HepG2 (cell line): ENCODE data around the gene OTUD6A. TPM values are rescaled to one million over a fixed set of nuclear protein-coding genes. Genes with fewer than 3 reads are reported as not detected.

Experiments used
- ATAC-seq: fragments of 200-7000 bp; cut with Tn5 transposase; 3 replicates; pipeline ENCODE4 v1.9.1; 2020; ENCODE audit warnings: mild to moderate bottlenecking, moderate library complexity
- BruUV-seq: library from RNA; stranded (reverse); fragments of 400-500 nt; replicated peaks from 2 replicates; lab custom pipeline; 2021; lab: Mats Ljungman, UMichigan
- CTCF ChIA-PET: fragments of 300-600 bp; formaldehyde crosslinking; extraction: SDS; loops from one replicate; lab custom pipeline; 2021; ENCODE audit warnings: low total read pairs, inconsistent platforms, low intra/inter-chr PET ratio; lab: Yijun Ruan, JAX
- POLR2A ChIA-PET: fragments of 350-600 bp; sonication (Branson Sonifier 250); formaldehyde crosslinking; loops from one replicate; lab custom pipeline; 2020; ENCODE audit warnings: antibody characterized with exemption, inconsistent platforms; lab: Yijun Ruan, JAX
- DNase-seq: peaks from one replicate; pipeline ENCODE4 v3.0.0-alpha.2; 2015; ENCODE audit warnings: low spot score
- FAIRE-seq: peaks from 3 replicates; lab custom pipeline; 2011; peaks lifted over from hg19 to GRCh38; lab: Jason Lieb, UNC
- H2AFZ ChIP-seq: one replicate; pipeline ENCODE4 v1.6.1; 2011; ENCODE audit warnings: low read length, inconsistent platforms
- H3K27ac ChIP-seq: fragments of 300-600 bp; 3 replicates; pipeline ENCODE4 v1.8.0; 2011; ENCODE audit warnings: mixed run types, mild to moderate bottlenecking, mixed read lengths, low read length, inconsistent platforms; ENCODE audit not compliant: insufficient read depth; ENCODE audit errors: extremely low read length
- H3K27me3 ChIP-seq, 2 experiments: fragments of 200-600 bp in 1 of 2; 2 replicates in 1 of 2; 3 replicates in 1 of 2; pipeline versions ENCODE4 v1.6.0 to v1.8.0; 2011; ENCODE audit warnings: low read length in 2 of 2, mild to moderate bottlenecking in 2 of 2, moderate library complexity in 2 of 2, inconsistent platforms in 1 of 2; ENCODE audit not compliant: insufficient read depth in 2 of 2, control insufficient read depth in 1 of 2
- H3K36me3 ChIP-seq, 2 experiments: fragments of 200-600 bp in 1 of 2; replicated peaks in 1 of 2; 2 replicates in 1 of 2; 3 replicates in 1 of 2; pipeline versions ENCODE4 v1.5.1 to v1.8.0; 2011; ENCODE audit warnings: low read length in 2 of 2, inconsistent platforms in 1 of 2; ENCODE audit not compliant: insufficient read depth in 2 of 2, control insufficient read depth in 1 of 2
- H3K4me1 ChIP-seq: 2 replicates; pipeline ENCODE4 v1.5.1; 2012; ENCODE audit warnings: low read length, inconsistent platforms; ENCODE audit not compliant: insufficient read depth
- H3K4me2 ChIP-seq: 2 replicates; pipeline ENCODE4 v1.6.0; 2011; ENCODE audit warnings: low read depth, low read length, inconsistent platforms
- H3K4me3 ChIP-seq, 3 experiments: fragments of 200-600 bp in 1 of 3; sonication (generic), shearing (Covaris generic) in 1 of 3; replicated peaks in 1 of 3; 2 replicates each; pipeline ENCODE4 v1.5.1; 2011 to 2016; ENCODE audit warnings: low read length in 3 of 3, inconsistent platforms in 2 of 3, low read depth in 2 of 3, mild to moderate bottlenecking in 2 of 3, control low read depth in 1 of 3, mixed read lengths in 1 of 3; ENCODE audit not compliant: insufficient read depth in 1 of 3
- H3K79me2 ChIP-seq: one replicate; pipeline ENCODE4 v1.6.1; 2011; ENCODE audit warnings: low read length, inconsistent platforms; ENCODE audit not compliant: insufficient read depth
- H3K9ac ChIP-seq: 2 replicates; pipeline ENCODE4 v1.6.0; 2011; ENCODE audit warnings: mild to moderate bottlenecking, low read depth, low read length, inconsistent platforms; ENCODE audit not compliant: insufficient read depth
- H3K9me3 ChIP-seq: 2 replicates; pipeline ENCODE4 v1.5.1; 2012; ENCODE audit warnings: mild to moderate bottlenecking, low read length
- H4K20me1 ChIP-seq: 2 replicates; pipeline ENCODE4 v1.6.0; 2011; ENCODE audit warnings: inconsistent platforms, mild to moderate bottlenecking, low read length, moderate library complexity; ENCODE audit not compliant: insufficient read depth
- BRCA1 ChIP-seq: sonication (generic); formaldehyde crosslinking; IDR thresholded peaks from 2 replicates; pipeline ENCODE4 v1.4.0; 2020; ENCODE audit warnings: missing genetic modification reagents
- CENPX ChIP-seq: sonication (generic); formaldehyde crosslinking; IDR thresholded peaks from 2 replicates; pipeline ENCODE4 v1.9.0; 2021; ENCODE audit warnings: mild to moderate bottlenecking, missing genetic modification reagents, moderate library complexity
- FOXO4 ChIP-seq: sonication (generic); formaldehyde crosslinking; conservative IDR thresholded peaks from 2 replicates; pipeline ENCODE4 v1.8.1; 2023; ENCODE audit warnings: missing genetic modification reagents
- HNF4G ChIP-seq, 2 experiments: sonication (generic) in 1 of 2; formaldehyde crosslinking in 1 of 2; IDR thresholded peaks; 2 replicates each; pipeline versions ENCODE4 v1.4.0 to v1.6.1; 2011 to 2020; ENCODE audit warnings: borderline replicate concordance in 2 of 2, low read depth in 2 of 2, mild to moderate bottlenecking in 2 of 2, low read length in 1 of 2, missing genetic modification reagents in 1 of 2, moderate library complexity in 1 of 2
- MBNL3 ChIP-seq: fragments of 250-450 bp; sonication (Bioruptor Pico); conservative IDR thresholded peaks from 2 replicates; pipeline ENCODE4 v1.8.0; 2022; ENCODE audit warnings: mild to moderate bottlenecking, inconsistent platforms
- MTA1 ChIP-seq: sonication (generic); formaldehyde crosslinking; IDR thresholded peaks from 2 replicates; pipeline ENCODE4 v1.4.0; 2020; ENCODE audit warnings: missing genetic modification reagents, mild to moderate bottlenecking, borderline replicate concordance
- RFXAP ChIP-seq: sonication (generic); formaldehyde crosslinking; IDR thresholded peaks from 2 replicates; pipeline ENCODE4 v1.4.0; 2020; ENCODE audit warnings: missing genetic modification reagents, borderline replicate concordance
- SATB2 ChIP-seq: sonication (generic); formaldehyde crosslinking; IDR thresholded peaks from 2 replicates; pipeline ENCODE4 v1.5.0; 2020; ENCODE audit warnings: missing genetic modification reagents
- SMAD9 ChIP-seq: sonication (generic); formaldehyde crosslinking; IDR thresholded peaks from 2 replicates; pipeline ENCODE4 v1.5.1; 2020; ENCODE audit warnings: mild to moderate bottlenecking, missing genetic modification reagents
- SP2 ChIP-seq: sonication (generic); formaldehyde crosslinking; IDR thresholded peaks from 2 replicates; pipeline ENCODE4 v1.5.1; 2020; ENCODE audit warnings: mild to moderate bottlenecking, missing genetic modification reagents
- YY1 ChIP-seq: IDR thresholded peaks from 2 replicates; pipeline ENCODE4 v1.6.1; 2011; ENCODE audit warnings: low read length, low read depth, moderate library complexity, mild to moderate bottlenecking; ENCODE audit not compliant: insufficient read depth, insufficient replicate concordance
- ZBTB25 ChIP-seq: IDR thresholded peaks from 2 replicates; pipeline ENCODE4 v1.6.1; 2018; ENCODE audit warnings: missing genetic modification reagents
- ZNF124 ChIP-seq: sonication (generic); formaldehyde crosslinking; IDR thresholded peaks from 2 replicates; pipeline ENCODE4 v1.4.0; 2020; ENCODE audit warnings: missing genetic modification reagents
- ZNF3 ChIP-seq: IDR thresholded peaks from 2 replicates; pipeline ENCODE4 v1.7.0; 2017; ENCODE audit warnings: inconsistent platforms
- ZNF543 ChIP-seq: sonication (generic); formaldehyde crosslinking; IDR thresholded peaks from 2 replicates; pipeline ENCODE4 v1.4.0; 2020; ENCODE audit warnings: mild to moderate bottlenecking, missing genetic modification reagents
- ZZZ3 ChIP-seq: sonication (generic); formaldehyde crosslinking; IDR thresholded peaks from 2 replicates; pipeline ENCODE4 v1.4.0; 2020; ENCODE audit warnings: missing genetic modification reagents, mild to moderate bottlenecking, borderline replicate concordance
- WGBS: methylation state at CpG from one replicate; pipeline ENCODE4 v1.1.6; 2017; ENCODE audit warnings: low lambda C conversion rate; 5-methylcytosine and 5-hydroxymethylcytosine counted together
- in situ Hi-C: cut with HindIII; loops from 2 replicates; pipeline ENCODE4 v1.10.0; 2017; ENCODE audit warnings: low pct_unique_long_range_greater_than_20kb; ENCODE audit not compliant: extremely low pct_ligation_motif_present
- intact Hi-C: fragments of 100-400 bp; cut with micrococcal nuclease; formaldehyde crosslinking; loops from one replicate; pipeline ENCODE4 v1.10.0; 2022; ENCODE audit not compliant: unreplicated experiment
- polyA plus RNA-seq, 8 experiments: library from polyadenylated mRNA; depleted of rRNA in 3 of 8; stranded (reverse) in 7 of 8; unstranded in 1 of 8; fragments of >200 nt; fragmentation: Illumina TruSeq in 4 of 8; extraction: Trizol in 4 of 8; gene quantifications; 2 replicates each; pipeline versions ENCODE4 v1.2.1 to v1.2.3, GENCODE V29; 2011 to 2016; ENCODE audit warnings: low read depth in 4 of 8, missing spikeins in 1 of 8, mixed read lengths in 1 of 8; ENCODE audit not compliant: insufficient read depth in 1 of 8
- total RNA-seq, 5 experiments: library from RNA; depleted of rRNA; stranded (reverse); fragments of >200 nt; fragmentation: Illumina TruSeq; extraction: Trizol; gene quantifications; 2 replicates each; pipeline ENCODE4 v1.2.3, GENCODE V29; 2016; ENCODE audit warnings: low read depth in 1 of 5
- TF ChIP-seq, protein P1 (sequence below): sonication (generic); formaldehyde crosslinking; IDR thresholded peaks from 2 replicates; pipeline ENCODE4 v1.4.0; 2020; ENCODE audit warnings: missing genetic modification reagents
- TF ChIP-seq, protein P2 (sequence below): sonication (generic); formaldehyde crosslinking; IDR thresholded peaks from 2 replicates; pipeline ENCODE4 v1.4.0; 2020; ENCODE audit warnings: missing genetic modification reagents
- TF ChIP-seq, protein P3 (sequence below): fragments of 450-650 bp; IDR thresholded peaks from 2 replicates; pipeline ENCODE4 v1.6.1; 2017

The OTUD6A gene
- total and polyA plus RNA-seq, 2 of the 13 experiments (the other 11 are each of a cell fraction or from before 2014, with no cell fraction given) = not detected

DNA sequence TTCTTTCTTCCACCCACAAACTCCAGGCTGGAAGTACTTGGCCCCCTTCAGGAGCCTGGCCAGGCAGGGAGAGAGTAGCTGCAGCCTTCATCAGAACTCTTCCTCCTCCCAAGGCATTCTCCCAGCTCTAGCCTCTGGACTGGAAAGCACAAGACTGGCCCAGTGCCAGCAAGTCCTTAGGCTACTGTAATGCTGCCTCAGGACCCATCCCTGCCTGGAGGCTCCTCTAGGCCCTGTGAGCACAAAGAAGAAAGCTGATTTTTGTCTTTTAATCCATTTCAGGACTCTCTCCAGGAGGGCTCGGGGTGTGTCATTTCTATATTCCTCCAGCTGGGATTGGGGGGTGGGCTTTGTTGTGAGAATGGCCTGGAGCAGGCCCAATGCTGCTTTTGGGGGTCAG, 23.3 kb upstream of the OTUD6A start:
- Histone ChIP-seq H3K36me3 (no peaks in the 10 kb centered on the region), H3K9ac (no peak overlapping the region), H3K27me3 (no peaks in the 10 kb centered on the region), H3K27ac (no peak overlapping the region), H3K79me2 (no peaks in the 10 kb centered on the region), H3K4me3 (no peak overlapping the region), H3K4me1 (peaks cover 17% of the 10 kb centered on the region), H2AFZ (no peak overlapping the region), H4K20me1 (no peaks in the 10 kb centered on the region), H3K9me3 (no peaks in the 10 kb centered on the region), H3K4me2 (peak overlapping the region; percentile 27; the same call in 1 of the 2 replicates)
- ATAC-seq = no peak; the same call in none of the 3 replicates
- FAIRE-seq = no peak
- POLR2A ChIA-PET = no interaction called here
- CTCF ChIA-PET = no interaction called here
- DNase-seq = no peak
- BruUV-seq = no TSS peak
- TF ChIP-seq ZNF543 (CRISPR knock-in tag) (no peak), RFXAP (no peak), YY1 (no peak), HNF4G (IDR thresholded peaks at IDR 0.05; ENCODE audit: borderline replicate concordance, low read depth, low read length) (no peak), HNF4G (CRISPR knock-in tag; IDR thresholded peaks at IDR 0.05; ENCODE audit: borderline replicate concordance, low read depth) (no peak), MBNL3 (CRISPR knock-in tag) (no peak), ZNF124 (CRISPR knock-in tag) (no peak), SMAD9 (CRISPR knock-in tag) (no peak), SATB2 (CRISPR knock-in tag) (no peak), SP2 (no peak), BRCA1 (CRISPR knock-in tag) (no peak), CENPX (CRISPR knock-in tag) (no peak), FOXO4 (no peak), ZZZ3 (CRISPR knock-in tag) (no peak), ZNF3 (no peak), MTA1 (CRISPR knock-in tag) (no peak), ZBTB25 (CRISPR knock-in tag) (no peak)
- TF ChIP-seq, protein P1, sequence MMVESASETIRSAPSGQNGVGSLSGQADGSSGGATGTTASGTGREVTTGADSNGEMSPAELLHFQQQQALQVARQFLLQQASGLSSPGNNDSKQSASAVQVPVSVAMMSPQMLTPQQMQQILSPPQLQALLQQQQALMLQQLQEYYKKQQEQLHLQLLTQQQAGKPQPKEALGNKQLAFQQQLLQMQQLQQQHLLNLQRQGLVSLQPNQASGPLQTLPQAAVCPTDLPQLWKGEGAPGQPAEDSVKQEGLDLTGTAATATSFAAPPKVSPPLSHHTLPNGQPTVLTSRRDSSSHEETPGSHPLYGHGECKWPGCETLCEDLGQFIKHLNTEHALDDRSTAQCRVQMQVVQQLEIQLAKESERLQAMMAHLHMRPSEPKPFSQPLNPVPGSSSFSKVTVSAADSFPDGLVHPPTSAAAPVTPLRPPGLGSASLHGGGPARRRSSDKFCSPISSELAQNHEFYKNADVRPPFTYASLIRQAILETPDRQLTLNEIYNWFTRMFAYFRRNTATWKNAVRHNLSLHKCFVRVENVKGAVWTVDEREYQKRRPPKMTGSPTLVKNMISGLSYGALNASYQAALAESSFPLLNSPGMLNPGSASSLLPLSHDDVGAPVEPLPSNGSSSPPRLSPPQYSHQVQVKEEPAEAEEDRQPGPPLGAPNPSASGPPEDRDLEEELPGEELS (CRISPR knock-in tag) = no peak
- TF ChIP-seq, protein P2, sequence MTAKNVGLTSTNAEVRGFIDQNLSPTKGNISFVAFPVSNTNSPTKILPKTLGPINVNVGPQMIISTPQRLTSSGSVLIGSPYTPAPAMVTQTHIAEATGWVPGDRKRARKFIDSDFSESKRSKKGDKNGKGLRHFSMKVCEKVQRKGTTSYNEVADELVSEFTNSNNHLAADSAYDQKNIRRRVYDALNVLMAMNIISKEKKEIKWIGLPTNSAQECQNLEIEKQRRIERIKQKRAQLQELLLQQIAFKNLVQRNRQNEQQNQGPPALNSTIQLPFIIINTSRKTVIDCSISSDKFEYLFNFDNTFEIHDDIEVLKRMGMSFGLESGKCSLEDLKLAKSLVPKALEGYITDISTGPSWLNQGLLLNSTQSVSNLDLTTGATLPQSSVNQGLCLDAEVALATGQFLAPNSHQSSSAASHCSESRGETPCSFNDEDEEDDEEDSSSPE (CRISPR knock-in tag) = no peak
- TF ChIP-seq, protein P3, sequence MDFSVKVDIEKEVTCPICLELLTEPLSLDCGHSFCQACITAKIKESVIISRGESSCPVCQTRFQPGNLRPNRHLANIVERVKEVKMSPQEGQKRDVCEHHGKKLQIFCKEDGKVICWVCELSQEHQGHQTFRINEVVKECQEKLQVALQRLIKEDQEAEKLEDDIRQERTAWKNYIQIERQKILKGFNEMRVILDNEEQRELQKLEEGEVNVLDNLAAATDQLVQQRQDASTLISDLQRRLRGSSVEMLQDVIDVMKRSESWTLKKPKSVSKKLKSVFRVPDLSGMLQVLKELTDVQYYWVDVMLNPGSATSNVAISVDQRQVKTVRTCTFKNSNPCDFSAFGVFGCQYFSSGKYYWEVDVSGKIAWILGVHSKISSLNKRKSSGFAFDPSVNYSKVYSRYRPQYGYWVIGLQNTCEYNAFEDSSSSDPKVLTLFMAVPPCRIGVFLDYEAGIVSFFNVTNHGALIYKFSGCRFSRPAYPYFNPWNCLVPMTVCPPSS = no peak
- intact Hi-C loops (no loop called here), in situ Hi-C loops (loop anchor here (10.0 kb wide), 1 partner anchor 56 kb away; no protein-coding TSS in a partner anchor)
- no CpG with 5 or more reads among the region's 1 CpG for WGBS
